ENCODE data around the gene DOCK8.

Gene DOCK8

DNA sequence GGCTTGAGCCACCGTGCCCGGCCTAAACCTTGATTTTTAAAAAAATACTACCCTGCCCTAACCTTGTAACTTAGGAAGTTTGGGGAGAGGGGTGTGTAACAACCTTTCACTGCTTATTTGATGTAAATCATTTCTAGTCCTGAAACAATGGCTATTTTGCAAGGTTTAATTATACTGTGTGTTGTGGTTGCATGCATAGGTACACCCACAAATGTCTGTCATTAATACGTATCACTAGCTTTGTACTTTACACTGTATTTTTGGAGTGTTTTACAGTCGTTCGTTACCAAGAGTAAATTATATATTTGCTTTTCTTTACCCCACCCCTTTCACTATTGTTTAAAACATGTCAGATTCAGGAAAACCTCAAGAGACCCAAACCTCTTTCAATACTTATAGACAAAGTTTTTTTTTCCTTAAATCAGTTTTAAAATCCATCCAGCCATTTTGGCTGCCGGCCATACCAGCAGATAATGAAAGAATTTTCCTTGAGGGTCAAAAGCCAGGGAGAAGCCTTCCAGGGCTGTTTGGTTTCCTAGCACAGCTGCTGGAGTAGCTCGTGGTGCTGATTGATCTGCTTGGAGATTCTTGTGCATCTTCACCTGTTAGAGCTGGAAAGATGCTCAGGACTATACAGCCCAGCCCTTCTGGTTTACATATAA, 50.7 kb downstream of the DOCK8 start:
- in situ Hi-C loops (cut with MboI; ENCODE audit: low sequenced_read_pairs), result no loop called here

GRCh38 chr9:266228-266627, 51.6 kb downstream of the DOCK8 start:
- in situ Hi-C loops (cut with MboI; ENCODE audit: low sequenced_read_pairs), result no loop called here

- in situ Hi-C loops (cut with MboI; ENCODE audit: low sequenced_read_pairs), result no loop called here
Observed at GRCh38 chr9:268616-269015, 54.0 kb downstream of the DOCK8 start.

DNA sequence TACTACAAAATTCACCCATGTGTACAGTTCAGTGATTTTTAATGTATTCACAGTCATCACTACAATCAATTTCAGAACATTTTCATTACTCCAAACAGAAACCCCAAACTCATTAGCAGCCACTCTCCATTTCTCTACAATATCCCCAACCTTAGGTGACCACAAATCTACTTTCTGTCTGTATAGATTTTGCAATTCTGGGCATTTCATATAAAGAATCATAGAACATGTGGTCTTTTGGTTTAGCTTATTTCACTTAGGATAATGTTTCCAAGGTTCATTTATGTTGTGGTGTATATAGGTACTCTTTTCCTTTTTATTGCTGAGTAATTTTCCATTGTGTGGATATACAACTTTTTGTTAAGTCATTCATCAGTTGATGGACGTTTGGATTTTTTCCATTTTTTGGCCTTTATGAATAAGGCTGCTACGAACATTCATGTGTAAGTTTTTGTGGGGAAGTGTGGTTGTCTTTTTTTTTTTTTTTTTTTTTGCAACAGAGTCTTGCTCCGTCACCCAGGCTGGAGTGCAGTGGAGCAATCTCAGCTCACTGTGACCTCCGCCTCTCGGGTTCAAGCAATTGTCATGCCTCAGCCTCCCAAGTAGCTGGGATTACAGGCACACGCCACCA, 54.5 kb downstream of the DOCK8 start:
- in situ Hi-C loops (cut with MboI; ENCODE audit: low sequenced_read_pairs), result no loop called here

GRCh38 chr9:270657-271237, 56.1 kb downstream of the DOCK8 start:
- in situ Hi-C loops (cut with MboI; ENCODE audit: low sequenced_read_pairs), result no loop called here

DNA sequence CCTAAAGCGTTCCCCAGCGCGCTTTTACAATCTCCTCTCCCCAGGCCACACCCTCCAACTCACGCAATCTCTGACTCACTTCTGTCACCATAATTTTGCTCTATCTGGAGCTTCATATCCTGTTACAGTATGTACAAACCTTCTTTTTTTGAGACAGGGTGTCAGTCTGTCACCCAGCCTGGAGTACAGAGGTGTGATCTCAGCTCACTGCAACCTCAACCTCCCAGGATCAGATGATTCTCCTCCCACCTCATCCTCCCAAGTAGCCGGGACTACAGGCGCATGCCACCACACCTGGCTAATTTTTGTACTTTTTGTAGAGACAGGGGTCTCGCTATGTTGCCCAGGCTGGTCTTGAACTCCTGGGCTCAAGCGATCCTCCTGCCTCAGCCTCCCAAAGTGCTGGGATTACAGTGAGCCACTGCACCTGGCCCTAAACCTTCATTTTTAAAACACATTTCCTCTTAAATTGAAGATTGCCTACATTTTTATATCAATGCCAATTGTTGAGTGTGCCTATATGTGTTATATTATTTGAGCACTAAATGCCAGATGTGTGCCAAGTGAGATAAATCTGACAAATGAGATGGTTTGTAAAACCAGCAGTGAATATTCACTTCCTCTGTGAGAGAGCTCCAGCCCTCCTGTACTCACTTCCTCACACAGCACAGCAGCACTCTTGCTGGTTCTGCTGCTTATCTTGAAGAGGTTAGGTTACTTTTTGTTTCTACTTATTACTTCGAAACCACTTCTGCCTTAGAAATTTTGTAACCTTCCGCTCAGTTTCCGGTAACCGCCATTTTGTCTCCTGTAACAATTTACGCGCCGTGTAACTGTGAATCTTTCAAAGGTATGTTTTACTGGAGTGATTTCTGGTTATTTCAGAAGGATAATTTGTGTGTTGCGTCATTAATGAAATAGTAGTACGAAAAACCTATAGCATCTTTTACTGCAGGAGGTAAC, 57.9 kb downstream of the DOCK8 start:
- in situ Hi-C loops (cut with MboI; ENCODE audit: low sequenced_read_pairs), result no loop called here

DNA sequence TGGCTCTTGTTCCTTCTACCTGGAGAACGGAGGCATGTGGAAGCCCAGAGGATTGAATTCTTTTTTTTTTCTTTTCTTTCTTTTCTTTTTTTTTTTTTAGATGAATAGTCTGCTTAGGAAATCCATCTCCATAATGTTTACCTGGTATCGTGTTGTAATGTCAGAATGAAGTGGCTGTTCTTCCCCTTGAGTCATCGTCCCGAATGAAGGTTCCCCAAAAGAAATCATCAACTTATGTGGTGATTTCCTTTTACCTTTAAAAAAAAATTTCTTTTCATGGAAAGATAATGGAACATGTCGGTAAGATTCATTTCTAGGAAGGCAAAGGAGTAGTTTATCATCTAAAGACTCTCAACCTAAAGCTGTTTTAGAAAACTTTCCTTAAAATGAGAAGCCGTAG, 59.7 kb downstream of the DOCK8 start:
- in situ Hi-C loops (cut with MboI; ENCODE audit: low sequenced_read_pairs), result no loop called here

- in situ Hi-C loops (cut with MboI; ENCODE audit: low sequenced_read_pairs), result no loop called here
Observed at GRCh38 chr9:277601-278295, 63.1 kb downstream of the DOCK8 start.

DNA sequence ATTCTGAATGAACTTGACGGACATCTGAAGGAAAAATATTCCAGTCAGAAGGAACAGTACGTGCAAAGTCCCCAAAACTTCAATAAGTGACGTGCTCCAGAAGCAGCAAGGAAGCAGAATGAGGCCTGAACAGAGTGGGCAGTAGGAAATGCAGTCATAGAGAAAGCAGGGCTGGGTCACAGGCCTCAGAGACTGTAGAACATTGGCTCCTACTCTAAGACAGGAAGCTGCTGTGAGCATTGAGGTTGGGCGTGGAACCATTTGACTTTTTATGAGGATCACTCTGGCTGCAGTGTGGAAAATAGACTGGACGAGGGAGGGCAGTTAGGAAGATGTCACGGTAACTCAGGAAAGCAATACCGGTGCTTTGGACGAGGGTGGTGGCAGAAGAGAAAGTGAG, 64.0 kb downstream of the DOCK8 start:
- in situ Hi-C loops (cut with MboI; ENCODE audit: low sequenced_read_pairs), result no loop called here

- in situ Hi-C loops (cut with MboI; ENCODE audit: low sequenced_read_pairs), result no loop called here
Observed at GRCh38 chr9:279674-280073, 65.0 kb downstream of the DOCK8 start.

DNA sequence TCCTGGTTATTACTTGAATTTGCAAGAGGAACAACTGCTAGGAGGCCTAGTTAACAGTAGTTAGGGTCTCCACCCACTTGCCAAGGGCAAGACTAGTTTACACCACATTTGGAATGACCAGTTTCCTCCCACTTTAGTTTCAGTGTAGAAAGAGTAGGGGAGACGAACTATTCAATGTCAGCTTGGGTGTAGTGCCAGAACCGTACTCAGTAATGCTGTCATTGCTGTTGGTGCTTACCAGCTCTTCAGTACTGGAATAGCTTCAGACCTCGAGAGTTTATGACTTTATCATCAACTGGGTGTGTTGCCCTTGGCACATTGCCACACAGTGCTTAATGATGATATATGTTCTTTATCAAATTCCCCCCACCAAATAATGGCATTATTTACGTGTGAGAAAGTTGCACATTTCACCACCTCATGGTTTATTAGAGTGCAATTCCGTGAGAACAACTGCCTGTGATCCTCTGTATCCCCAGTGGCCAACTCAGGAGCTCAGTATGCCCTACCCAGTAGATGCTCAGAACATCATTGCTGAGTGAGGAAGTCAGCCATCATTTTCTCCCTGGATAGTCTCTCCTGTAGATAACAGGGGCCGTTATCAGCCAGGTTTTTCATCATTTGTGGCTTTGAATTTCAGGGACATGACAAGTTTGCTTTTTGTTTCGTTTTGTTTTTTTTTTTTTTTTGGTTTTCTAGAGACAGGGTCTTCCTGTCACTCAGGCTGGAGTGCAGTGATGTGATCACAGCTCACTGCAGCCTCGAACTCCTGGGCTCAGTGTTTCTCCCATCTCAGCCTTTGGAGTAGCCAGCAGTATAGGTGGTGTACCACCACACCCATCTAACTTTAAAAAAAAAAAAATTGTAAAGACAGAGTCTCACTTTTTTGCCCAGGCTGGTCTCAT, 67.3 kb downstream of the DOCK8 start:
- in situ Hi-C loops (cut with MboI; ENCODE audit: low sequenced_read_pairs), result no loop called here

DNA sequence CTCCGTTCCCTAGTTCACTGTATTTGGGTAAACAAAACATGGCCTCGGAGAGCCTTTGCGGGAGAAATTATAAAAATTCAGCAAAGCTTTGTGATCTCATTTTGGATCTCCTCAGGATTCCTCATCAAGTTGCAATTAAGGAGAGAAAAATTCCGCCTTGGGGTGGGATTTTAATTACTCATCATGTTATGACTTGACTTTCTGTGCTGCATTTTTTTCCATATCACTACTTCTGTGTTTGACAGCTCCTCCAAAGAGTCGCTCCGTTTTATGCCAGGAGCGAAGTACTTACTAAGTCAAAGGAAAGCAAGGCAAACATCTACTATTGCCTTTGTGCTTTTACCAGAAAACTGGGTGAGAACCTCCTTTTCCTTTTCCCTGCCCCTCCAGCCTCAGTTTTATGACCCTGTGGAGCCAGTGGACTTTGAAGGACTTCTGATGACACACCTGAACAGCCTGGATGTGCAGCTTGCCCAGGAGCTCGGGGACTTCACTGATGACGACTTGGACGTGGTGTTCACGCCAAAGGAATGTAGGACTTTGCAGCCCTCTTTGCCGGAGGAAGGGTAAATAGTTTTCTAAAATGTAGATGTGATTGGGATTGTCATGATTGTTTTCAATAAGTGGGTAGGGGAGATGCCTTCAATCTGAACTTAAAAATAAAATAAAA, 71.5 kb downstream of the DOCK8 start:
- in situ Hi-C loops (cut with MboI; ENCODE audit: low sequenced_read_pairs), result no loop called here

- in situ Hi-C loops (cut with MboI; ENCODE audit: low sequenced_read_pairs), result no loop called here
Observed at GRCh38 chr9:289121-289520, 74.5 kb downstream of the DOCK8 start.

DNA sequence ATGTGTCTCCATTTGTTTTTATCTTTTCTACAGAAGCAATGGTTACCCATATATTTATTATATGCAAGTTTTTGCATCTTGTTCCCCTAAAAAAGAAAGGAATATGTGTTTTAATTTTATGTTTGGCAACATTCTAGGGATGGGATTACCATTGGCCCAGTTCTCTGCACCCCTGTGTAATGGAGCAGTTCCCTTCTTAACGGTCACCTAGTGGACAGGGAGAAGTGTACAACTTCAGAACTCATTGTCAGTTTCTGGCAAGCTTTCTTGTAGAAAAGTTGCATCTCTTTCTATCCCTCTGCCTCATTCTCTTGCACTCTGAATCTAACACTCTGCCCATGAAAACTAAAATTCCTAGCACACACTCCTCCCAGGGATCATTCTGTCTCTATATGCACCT, 78.2 kb downstream of the DOCK8 start:
- in situ Hi-C loops (cut with MboI; ENCODE audit: low sequenced_read_pairs), result no loop called here

DNA sequence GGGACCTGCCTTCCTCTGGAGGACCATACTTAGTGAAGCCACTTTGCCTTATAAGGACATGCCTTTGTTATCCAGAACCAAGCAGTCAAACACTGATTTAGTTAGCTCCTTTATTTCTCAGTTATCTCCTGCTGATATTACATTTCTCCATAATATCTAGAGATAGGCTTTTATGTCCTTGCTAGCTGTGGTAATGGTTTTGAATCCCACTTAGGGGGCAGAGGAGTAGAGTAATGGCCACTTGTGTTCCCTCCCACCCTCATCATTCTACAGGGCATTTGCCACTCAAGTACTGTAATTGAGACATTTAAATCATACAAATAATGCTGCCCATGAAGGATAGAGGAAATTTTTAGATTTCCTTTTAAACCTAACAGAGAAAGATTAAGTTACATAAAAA, 80.9 kb downstream of the DOCK8 start:
- in situ Hi-C loops (cut with MboI; ENCODE audit: low sequenced_read_pairs), result no loop called here

DNA sequence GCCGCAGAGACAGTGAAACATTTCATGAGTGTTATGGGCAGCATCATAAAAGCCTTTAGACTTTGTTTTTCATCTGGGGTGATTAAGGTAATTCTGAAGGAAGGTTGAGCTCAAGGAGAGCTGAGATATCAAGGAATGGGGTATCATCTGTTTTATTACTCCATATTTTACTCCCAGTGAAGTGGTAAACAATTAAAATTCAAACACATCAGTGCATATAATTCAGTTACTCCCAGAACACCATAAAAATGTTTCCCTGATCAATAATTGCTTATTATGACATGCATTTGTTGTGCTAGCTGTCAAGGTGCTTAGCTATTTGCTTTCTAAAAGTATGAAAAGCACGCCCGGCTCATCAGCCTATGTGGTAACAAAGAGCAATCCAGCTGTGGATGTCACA, 81.7 kb downstream of the DOCK8 start:
- in situ Hi-C loops (cut with MboI; ENCODE audit: low sequenced_read_pairs), result no loop called here

DNA sequence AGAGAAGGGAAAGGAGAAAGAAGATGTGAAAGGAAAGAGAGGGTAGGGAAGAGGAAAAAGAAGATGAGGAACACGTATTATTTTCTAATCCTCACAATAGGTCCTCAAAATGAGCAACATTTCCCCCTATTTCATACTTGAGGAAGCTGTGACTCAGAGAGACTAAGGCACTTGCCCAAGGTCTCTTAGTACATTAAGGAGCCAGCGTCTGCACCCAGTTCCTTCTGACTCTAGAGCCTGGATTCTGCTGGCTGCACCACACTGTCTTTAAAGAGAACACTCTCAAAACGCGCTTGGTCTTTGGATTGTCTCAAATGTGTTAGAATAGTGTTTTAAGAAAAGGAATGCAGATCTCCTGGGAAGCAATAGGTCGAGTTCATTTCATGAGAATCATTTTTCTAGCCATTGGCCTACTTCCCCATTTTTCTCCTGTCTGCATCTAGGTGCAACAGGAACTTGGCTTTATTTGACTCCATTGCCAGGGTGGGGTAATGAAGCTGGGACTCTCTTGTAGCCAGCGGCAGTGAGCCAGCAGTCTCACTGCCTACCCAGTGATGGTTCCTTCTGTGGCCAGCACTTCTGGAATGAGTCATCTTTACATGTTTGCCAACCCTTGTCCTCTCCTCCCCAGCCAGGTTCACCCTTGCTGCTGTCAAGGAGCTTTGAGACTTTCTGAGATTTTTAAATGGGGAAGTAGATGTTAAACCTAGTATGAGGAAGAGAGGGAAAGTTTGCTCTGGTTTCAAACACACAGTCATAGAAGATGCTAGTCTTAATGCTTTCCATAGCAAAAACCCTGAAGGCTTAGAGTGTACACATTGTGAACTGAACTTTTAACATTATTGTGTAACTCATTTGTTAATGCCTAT, 82.7 kb downstream of the DOCK8 start:
- in situ Hi-C loops (cut with MboI; ENCODE audit: low sequenced_read_pairs), result no loop called here

DNA sequence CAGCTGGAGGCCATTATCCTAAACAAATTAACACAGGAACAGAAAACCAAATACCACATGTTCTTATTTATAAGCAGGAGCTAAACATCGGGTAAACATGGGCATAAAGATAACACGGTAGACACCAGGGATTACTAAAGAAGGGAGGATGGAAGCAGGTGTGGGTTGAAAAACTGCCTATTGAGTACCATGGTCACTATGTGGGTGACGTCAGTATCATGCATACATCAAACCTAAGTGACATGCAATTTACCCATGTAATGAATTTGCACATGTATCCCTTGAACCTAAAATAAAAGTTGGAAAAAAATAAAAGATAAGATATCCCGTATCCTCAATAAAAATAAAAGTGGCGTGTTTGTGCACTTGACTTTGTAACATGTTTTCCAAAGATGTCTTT, 88.8 kb downstream of the DOCK8 start:
- in situ Hi-C loops (cut with MboI; ENCODE audit: low sequenced_read_pairs), result no loop called here
